T-helper 1 cell treated with Interleukin-12 subunit alpha and Interleukin-12 subunit beta and Interleukin-4 antibody, amounts not matched to agents 30 ng/mL and 1 ng/mL, for 36 hours (primary cell): ENCODE measurements around the gene ADIPOR2. TPM values are rescaled to one million over a fixed set of nuclear protein-coding genes. Genes with fewer than 3 reads are reported as not detected.

Experiments
- intact Hi-C: fragments of 100-400 bp; cut with micrococcal nuclease; formaldehyde crosslinking; loops from one replicate; pipeline ENCODE4 v1.15.1; 2024
- total RNA-seq: library from RNA; stranded (reverse); gene quantifications from 2 replicates; pipeline ENCODE4 v1.2.3, GENCODE V29; 2022

The ADIPOR2 gene, protein sequence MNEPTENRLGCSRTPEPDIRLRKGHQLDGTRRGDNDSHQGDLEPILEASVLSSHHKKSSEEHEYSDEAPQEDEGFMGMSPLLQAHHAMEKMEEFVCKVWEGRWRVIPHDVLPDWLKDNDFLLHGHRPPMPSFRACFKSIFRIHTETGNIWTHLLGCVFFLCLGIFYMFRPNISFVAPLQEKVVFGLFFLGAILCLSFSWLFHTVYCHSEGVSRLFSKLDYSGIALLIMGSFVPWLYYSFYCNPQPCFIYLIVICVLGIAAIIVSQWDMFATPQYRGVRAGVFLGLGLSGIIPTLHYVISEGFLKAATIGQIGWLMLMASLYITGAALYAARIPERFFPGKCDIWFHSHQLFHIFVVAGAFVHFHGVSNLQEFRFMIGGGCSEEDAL
- 55.8 and 58.0 TPM in 2 replicates for total RNA-seq

DNA sequence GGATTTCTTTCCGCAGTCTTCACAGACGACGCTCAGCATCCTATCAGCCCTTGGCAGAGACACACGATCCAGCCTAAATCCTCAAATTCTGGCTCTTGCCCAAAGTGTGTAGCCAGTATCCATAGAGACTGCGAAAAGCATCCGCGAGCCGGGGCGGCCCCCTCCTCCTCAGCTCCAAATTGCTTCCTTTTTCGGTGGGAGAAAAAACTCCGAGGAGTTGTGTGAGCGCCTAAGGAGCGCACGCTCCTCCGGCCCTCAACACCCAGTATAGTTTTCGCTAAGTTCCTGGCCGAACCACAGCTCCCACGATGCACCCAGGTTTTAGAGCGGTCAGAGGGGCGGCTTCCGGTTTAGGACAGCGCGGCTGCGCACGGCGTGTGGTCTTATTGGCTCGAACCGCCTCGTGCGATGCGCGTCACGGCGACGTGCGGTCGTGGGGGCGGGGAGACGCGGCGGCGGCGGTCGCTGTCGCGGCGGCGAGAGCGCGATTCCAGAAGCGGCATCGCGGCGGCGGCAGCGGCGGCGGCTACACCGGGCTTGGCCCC lies at the start of gene ADIPOR2:
Gene ADIPOR2, plus strand, starts transcription at position 493 of the 545 bp plus-strand sequence. CDS start 63,274 bp downstream, outside the sequence.
- intact Hi-C loops: loop anchor here (1.0 to 2.0 kb wide), 9 partner anchors 24 to 742 kb away; partner anchors contain the start of genes DCP1B and RAD52

- intact Hi-C loops: no loop called here
Observed at GRCh38 chr12:1642513-1642912, 48.4 kb upstream of the ADIPOR2 start.

DNA sequence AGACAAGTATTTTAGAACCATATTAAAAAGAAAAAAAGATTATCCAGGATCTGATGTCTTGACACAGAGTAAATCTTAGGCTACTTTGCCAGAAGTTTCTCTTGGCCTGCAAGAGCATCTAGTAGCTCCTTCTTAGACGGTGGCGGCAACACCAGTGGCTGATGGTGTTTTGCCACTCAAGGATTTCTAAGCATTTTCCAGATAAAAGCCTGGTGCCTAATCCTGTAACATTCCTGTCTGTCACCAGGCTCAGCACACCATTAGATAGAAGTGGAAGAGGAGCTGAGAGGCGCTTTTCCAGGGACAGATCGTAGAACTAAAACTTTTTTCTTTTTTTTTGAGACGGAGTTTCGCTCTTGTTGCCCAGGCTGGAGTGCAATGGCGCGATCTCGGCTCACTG lies 47.8 kb upstream of the ADIPOR2 start:
- intact Hi-C loops: no loop called here

DNA sequence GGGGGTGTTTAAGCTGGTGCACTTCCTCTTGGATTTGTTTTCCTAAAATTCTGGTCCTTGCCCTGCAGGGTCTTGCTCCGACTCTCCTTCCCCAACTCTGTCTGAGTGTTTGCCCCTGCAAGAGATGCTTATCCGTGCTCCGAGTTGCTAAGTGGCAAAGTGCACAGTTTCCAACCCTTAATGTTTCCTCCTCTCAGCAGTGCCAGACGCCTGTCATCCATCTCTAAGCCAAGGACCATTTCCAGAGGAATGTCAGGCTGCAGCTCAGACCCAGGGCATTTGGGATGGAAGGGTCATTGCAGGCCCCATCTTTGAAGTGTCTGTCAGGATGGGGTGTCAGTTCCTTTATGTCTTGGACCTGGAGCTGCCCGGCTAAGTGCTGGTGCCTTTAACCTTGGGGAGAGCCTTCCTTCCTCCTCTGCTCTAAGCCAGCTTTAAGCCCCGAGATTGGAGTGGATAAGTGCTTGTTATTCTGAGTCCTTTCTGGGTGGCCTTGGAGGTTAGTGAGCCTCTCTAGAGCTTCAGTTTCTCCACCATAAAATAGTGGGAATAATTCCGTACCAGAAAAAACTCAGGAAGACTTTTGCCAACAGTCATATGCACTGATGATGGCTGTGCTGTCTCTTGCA lies 46.9 kb upstream of the ADIPOR2 start:
- intact Hi-C loops: no loop called here

GRCh38 chr12:1644534-1645438 lies 46.1 kb upstream of the ADIPOR2 start:
- intact Hi-C loops: no loop called here

- intact Hi-C loops: no loop called here
Observed at GRCh38 chr12:1645819-1646218, 45.1 kb upstream of the ADIPOR2 start.

- intact Hi-C loops: no loop called here
Observed at GRCh38 chr12:1646569-1647284, 44.1 kb upstream of the ADIPOR2 start.

DNA sequence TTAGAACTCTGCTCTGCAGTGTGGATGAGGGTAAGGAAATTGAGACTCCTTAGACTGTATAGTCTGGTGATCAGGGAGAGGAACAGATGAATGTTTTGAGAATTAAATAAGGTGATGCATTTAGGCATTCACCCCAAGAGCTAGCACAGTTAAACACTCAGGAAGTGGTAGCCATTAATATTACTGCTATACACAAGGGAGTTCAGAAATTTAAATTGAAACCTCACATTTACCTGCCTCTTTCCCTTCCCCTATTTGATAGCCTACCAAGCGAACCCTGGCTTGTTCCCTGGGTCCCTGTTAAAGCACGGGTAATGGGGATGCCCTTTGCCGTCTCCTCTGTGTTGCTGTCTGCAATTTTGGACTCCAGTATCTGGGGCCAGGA lies 43.6 kb upstream of the ADIPOR2 start:
- intact Hi-C loops: no loop called here

DNA sequence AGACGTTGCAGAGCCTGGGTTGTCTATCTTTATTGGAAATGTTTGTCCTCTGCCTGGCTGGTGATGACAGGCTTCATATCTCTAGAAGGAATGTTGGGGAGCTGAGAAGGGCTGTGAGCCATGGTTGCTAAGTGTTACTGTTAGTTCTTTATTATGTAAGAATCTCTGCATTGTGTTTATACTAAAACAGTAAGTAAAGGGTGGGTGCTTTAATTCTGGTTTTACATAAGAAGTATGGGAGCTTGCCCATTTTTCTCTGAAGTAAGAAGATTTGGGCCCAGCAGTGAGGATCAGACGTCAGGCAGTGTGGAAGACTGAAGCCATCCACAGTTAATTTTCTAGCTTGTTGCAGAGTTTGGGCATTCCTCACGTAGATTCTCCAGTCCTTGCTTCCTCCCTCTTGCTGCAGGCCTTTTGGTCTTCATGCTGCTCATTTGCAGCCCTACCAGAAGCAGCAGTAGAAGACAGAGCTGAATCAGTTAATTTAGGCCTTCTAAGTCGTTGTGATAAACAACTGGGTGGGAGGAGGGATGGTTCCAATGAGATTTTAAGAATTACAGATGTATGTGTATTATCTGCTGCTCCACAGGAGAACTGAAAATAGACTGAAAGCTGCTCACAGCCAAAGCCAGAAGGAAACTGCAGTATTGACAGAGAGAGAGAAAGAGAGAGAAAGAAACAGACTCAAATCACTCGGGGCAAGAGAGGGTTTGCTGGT lies 40.5 kb upstream of the ADIPOR2 start:
- intact Hi-C loops: loop anchor here (5.0 to 10.0 kb wide), 2 partner anchors 384 to 932 kb away; no protein-coding TSS in a partner anchor

DNA sequence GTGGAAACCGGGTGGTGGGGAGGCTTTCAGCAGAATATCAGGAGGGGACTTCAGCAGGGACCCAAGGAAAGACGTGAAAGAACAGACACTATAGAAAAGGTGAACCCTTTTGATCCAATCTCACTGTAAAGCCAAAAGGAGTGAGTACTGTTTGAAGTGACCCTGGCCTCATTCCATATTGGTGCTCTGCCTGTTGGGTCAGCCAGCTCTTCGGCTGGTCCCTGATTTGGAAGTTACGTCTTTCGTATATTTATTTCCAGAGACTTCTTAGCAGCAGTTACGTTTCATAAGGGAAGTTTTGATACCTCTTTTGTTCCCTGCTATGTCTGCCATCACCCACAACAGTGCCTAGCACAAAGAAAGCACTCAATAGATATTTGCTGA lies 39.9 kb upstream of the ADIPOR2 start:
- intact Hi-C loops: loop anchor here (5.0 to 10.0 kb wide), 2 partner anchors 384 to 931 kb away; no protein-coding TSS in a partner anchor

DNA sequence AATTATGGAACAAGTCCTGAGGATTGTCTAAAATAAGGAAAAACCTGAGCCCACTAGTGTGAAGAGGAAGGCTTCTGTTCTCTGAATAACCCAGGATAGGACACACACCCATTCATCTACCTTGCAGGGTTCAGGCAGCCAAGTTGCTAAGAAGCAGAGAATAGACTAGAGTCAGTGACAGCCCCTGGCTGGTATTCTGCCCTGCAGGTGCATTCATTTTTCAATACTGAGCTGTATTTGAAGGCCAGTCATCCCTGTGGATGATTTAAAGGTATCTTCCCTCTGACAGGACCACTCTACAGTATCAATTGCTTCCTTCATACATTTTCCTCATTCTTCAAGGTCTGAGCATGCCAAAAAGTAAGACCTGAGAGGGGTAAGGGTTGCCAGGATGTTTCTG lies 38.9 kb upstream of the ADIPOR2 start:
- intact Hi-C loops: loop anchor here (1.0 to 10.0 kb wide), 6 partner anchors 39 to 930 kb away; partner anchors contain the start of genes ADIPOR2 and DCP1B

DNA sequence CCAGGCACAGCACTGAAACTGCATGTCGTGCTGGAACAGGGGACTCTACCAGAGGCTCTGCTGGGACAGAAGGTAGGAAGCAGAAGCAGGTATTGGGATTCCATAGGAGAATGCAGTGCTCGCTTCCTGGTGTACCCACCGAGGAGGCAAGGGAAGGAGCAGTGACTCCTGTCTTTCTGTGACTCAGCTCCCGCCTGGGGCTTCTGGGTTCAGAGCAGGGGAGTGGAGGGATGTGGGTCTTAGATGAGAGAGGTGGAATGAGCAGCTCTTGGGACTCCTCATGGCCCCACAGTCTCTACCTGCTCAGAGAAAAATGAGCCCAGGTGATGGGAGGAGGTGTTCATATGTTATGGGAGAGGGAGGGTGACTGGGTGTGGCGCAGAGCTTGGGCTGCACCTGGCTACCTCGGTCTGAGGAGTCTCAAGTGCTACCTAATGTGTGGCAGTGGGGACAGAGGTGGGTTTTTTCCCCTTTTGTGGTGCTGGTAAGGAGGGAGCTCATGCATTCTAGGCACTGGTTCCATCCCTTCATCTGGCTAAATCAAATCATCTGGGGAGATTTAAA lies 35.6 kb upstream of the ADIPOR2 start:
- intact Hi-C loops: loop anchor here (10.0 kb wide), 1 partner anchor 379 kb away; no protein-coding TSS in a partner anchor

GRCh38 chr12:1656902-1657301 lies 34.0 kb upstream of the ADIPOR2 start:
- intact Hi-C loops: loop anchor here (10.0 kb wide), 1 partner anchor 378 kb away; no protein-coding TSS in a partner anchor

DNA sequence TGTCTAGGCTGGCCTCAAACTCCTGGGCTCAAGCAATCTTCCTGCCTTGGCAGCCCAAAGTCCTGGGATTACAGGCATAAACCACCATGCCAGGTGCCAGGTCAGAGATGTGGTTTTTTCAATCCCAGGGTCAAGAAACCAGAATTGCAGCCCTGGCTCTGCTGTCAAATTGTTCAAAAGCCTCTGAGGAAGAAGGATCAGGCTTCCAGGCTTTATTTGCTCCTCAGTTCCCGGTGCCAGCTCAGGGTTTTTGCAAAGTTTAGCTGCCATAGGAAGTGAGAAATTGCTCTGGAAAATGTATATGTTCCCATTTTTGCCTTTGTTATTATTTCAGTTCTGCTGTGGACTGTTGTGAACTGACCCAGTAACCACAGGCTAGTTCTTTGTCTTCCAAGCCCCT lies 33.2 kb upstream of the ADIPOR2 start:
- intact Hi-C loops: loop anchor here (10.0 kb wide), 1 partner anchor 377 kb away; no protein-coding TSS in a partner anchor

DNA sequence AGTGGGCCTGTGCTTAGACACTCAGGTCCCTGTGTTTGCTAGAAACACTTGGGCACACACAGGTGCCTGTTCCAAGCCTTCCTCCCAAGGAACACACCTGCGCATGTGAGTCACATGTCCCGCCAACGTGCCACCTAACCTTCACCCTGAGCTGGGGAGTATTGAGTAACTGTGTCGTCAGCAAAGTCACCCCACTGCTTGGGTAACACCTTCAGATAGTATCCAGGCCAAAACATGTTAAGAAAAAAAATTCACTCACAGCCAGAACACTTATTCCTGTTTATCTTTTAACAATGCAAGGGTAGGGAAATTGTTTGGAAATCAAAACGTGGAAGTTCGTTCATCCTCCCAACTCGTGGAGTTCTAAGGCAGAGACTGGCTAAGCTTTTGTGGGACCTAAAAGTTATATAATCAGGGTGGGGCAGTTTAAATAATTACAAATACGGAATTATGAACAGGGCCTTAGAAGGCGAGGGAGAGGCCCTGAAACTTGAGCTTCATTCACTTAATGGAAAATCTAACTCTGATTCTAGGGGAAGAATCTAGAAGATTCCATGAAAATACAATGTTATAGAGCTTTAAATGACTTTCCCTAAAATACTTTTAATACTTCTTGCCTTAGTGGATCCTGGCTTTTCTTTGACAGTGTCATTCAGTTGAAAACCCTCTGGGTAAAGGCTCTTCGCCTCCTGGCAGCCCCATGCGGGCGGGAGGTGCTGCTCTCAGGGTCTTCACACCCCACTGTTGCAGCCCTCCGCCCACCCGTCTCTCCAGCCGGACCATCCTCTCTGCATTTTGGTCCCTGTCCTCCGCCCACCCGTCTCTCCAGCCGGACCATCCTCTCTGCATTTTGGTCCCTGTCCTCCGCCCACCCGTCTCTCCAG lies 30.3 kb upstream of the ADIPOR2 start:
- intact Hi-C loops: loop anchor here (1.0 to 2.0 kb wide), 3 partner anchors 30 to 670 kb away; partner anchors contain the start of gene ERC1

DNA sequence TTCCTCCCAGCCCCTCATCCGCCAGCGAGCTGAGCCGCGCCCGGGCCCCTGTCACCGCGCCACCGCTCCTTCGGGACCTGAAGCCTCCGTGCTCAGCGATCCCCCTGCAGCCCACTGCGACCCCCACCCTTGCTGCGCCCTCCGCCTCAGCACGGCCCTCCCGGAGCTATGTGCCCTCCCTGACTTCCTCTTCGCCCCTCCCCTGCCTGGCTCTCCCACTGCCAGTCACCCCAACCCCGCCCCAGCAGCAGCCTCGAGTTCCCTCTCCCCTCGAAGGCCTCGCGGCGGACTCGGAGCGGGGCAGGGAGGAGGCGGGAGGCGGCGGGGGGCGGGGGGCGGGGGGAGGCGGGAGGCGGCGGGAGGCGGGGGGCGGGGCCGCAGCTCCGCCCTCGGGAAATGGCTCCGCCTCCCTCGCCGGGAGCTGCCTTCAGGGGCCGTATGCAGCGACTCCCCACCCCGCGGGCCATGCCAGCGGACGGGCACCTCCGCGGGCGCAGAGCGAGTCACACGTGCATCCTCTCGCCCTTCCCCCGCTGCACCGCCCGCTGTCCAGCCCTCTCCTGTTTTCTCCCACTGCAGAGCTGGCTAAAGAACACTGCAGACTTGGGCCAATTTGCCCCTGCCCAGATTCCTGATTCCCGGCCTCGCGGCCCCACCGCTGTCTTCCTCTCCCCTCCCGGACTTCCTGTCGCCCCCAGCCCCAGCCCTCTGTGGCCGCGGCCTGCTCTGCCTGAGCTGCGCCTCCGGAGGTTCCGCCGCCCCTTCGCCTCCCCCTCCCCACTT lies 29.1 kb upstream of the ADIPOR2 start:
- intact Hi-C loops: loop anchor here (1.0 to 2.0 kb wide), 3 partner anchors 29 to 671 kb away; partner anchors contain the start of gene ERC1

DNA sequence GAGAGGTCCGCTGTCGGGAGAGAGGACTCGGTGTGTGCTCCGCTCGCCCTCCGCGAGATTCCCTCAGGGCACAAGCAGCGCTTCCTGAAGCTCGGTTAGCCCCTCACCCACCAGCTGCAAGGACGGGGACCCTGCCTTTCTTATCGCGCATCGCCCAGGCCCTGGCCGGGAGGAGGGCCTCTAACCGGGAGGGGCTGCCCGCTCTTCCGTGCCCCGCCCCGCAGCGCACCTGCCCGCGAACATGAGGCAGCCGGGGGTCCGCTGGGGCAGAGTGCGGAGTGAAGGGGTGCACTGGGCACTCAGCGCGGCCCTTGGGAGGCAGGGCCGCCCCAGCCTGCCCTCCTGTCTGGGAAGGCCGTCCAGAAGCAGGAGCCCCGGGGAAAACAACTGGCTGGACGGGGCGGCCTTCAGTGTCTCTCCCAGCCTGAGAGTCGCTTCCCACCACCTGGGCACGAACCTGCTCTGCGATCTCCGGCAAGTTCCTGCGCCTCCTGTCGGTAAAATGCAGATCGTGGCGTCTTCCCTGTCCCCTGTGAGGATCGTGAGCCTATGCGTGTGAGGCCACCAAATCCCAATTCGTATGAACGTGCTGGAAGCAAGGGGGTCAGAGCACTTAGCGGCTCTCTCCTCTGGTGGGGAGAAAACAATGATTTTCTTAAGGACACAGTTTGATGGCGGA lies 28.0 kb upstream of the ADIPOR2 start:
- intact Hi-C loops: no loop called here
